Transverse colon (tissue), 4 donors: Measurements from ENCODE around the gene ATP4B. TPM values are rescaled to one million over a fixed set of nuclear protein-coding genes. Genes with fewer than 3 reads are reported as not detected.

Experiments
- DNase-seq: peaks from one replicate; pipeline ENCODE4 v3.0.0-alpha.2; 2019
- H3K27ac ChIP-seq, 4 donors: fragments of 200-600 bp; sonication (generic); 2 replicates each; pipeline ENCODE4 v1.5.1; 2016 to 2018; ENCODE audit warnings: inconsistent platforms in 4 of 4
- H3K27me3 ChIP-seq: fragments of 200-600 bp; sonication (generic); 2 replicates; pipeline ENCODE4 v1.5.1; 2017; ENCODE audit warnings: inconsistent platforms
- H3K36me3 ChIP-seq, 4 donors: fragments of 200-600 bp; sonication (generic); 2 replicates each; pipeline ENCODE4 v1.5.1; 2017 to 2019; ENCODE audit warnings: inconsistent platforms in 4 of 4
- H3K4me1 ChIP-seq, 4 donors: fragments of 200-600 bp; sonication (generic); 2 replicates each; pipeline ENCODE4 v1.5.1; 2017 to 2020; ENCODE audit warnings: inconsistent platforms in 4 of 4
- H3K4me3 ChIP-seq, 4 donors: fragments of 200-600 bp; sonication (generic); 1 replicate in 1 of 4; 2 replicates in 3 of 4; pipeline versions ENCODE4 v1.5.1 to v1.6.1; 2017 to 2019; ENCODE audit warnings: inconsistent platforms in 4 of 4
- H3K9me3 ChIP-seq, 2 donors: fragments of 200-600 bp; sonication (generic); 2 replicates each; pipeline ENCODE4 v1.5.1; 2017 to 2019; ENCODE audit warnings: inconsistent platforms in 2 of 2
- CTCF ChIP-seq, 5 experiments: fragments of 200-600 bp in 3 of 5; fragments of 450-650 bp in 2 of 5; sonication (generic) in 3 of 5; IDR thresholded peaks; 1 replicate in 2 of 5; 2 replicates in 3 of 5; pipeline ENCODE4 v1.5.1; 2016 to 2017; ENCODE audit warnings: antibody characterized with exemption in 5 of 5, inconsistent platforms in 3 of 5, mild to moderate bottlenecking in 2 of 5, moderate library complexity in 1 of 5
- EP300 ChIP-seq: sonication (generic); formaldehyde crosslinking; IDR thresholded peaks from one replicate; pipeline ENCODE4 v1.6.1; 2017; ENCODE audit warnings: antibody characterized with exemption, low read depth
- POLR2A ChIP-seq: fragments of 450-650 bp; IDR thresholded peaks from one replicate; pipeline ENCODE4 v1.6.1; 2016; ENCODE audit warnings: antibody characterized with exemption, mild to moderate bottlenecking, moderate library complexity
- POLR2AphosphoS5 ChIP-seq, 3 donors: sonication (generic); formaldehyde crosslinking; IDR thresholded peaks; one replicate each; pipeline ENCODE4 v1.6.1; 2016; ENCODE audit warnings: antibody characterized with exemption in 3 of 3
- WGBS, 2 donors: methylation state at CpG; one replicate each; pipeline ENCODE4 v1.1.5; 2018; ENCODE audit warnings: low coverage in 1 of 2; 5-methylcytosine and 5-hydroxymethylcytosine counted together
- in situ Hi-C, 4 donors: fragments of 200-750 bp; cut with MboI; loops; one replicate each; pipeline versions ENCODE4 v1.15.0 to v1.15.1; 2017; ENCODE audit warnings: low sequenced_read_pairs in 3 of 4, low pct_ligation_motif_present in 1 of 4, low pct_unique_long_range_greater_than_20kb in 1 of 4
- intact Hi-C: fragments of 100-400 bp; cut with DNase I; formaldehyde crosslinking; loops from one replicate; pipeline ENCODE4 v1.15.1; 2023; ENCODE audit warnings: low total_unique reads
- total RNA-seq, 4 donors: library from RNA; depleted of rRNA; stranded (reverse); fragments of >200 nt; gene quantifications; one replicate each; pipeline ENCODE4 v1.1.0, GENCODE V29; 2016

ATP4B gene
- total RNA-seq, 4 donors from 2014 or later = not detected

GRCh38 chr13:113599391-113599790, 58.6 kb downstream of the ATP4B start:
- WGBS, 2 donors = 90 to 98% methylated on average over 7 to 12 of the region's 12 CpGs
- in situ Hi-C loops = no loop called here
- DNase-seq = no peak

More at GRCh38 chr13:113599391-113599790, 58.6 kb downstream of the ATP4B start:
- H3K27me3 ChIP-seq = no peaks in the 10 kb centered on the region
- intact Hi-C loops = no loop called here
- H3K27ac ChIP-seq = no peak overlapping the region
- H3K9me3 ChIP-seq = no peaks in the 10 kb centered on the region
- TF ChIP-seq POLR2AphosphoS5 (IDR thresholded peaks at IDR 0.05) (no peak), EP300 (no peak), POLR2A (no peak), CTCF (IDR thresholded peaks at IDR 0.05) (no peak)
- peaks cover 0 to 5% (median 0%) of the 10 kb centered on the region in 4 donors for H3K36me3 ChIP-seq
- H3K4me3 ChIP-seq = no peak overlapping the region
- H3K4me1 ChIP-seq = no peaks in the 10 kb centered on the region

Other genes with a start within 250 kb of the ATP4B start
- 10 to 100 TPM in 1 of 4 donors, 1 to 10 TPM in 3; 4.1 to 10.2 (median 5.9) TPM for gene ADPRHL1, start 204.7 kb downstream of the ATP4B start, total RNA-seq
- gene DCUN1D2, start 167.5 kb downstream of the ATP4B start, total RNA-seq = 10 to 100 TPM; 18.7 to 28.4 (median 20.2) TPM
- 100 to 1,000 TPM in 1 of 4 donors, 10 to 100 TPM in 3; 24.3 to 164 (median 49.1) TPM for gene TFDP1, start 73.4 kb downstream of the ATP4B start, total RNA-seq
- not detected for gene GRK1, start 9.0 kb upstream of the ATP4B start, total RNA-seq
- gene TMEM255B, start 101.0 kb upstream of the ATP4B start, total RNA-seq = 10 to 100 TPM in 2 of 4 donors, 1 to 10 TPM in 1, under 1 TPM in 1; 0.79 to 27.7 (median 9.4) TPM
- 100 to 1,000 TPM; 152 to 284 (median 169) TPM for gene GAS6, start 205.9 kb upstream of the ATP4B start, total RNA-seq